AG09319 (cell line): ENCODE data around the gene SLC52A3.
"Not testable (repeated sequence)": the region's sequence is repeated elsewhere in the genome, so short reads cannot be mapped to it uniquely, and the experiment has no call there.

Source experiments
- DNase-seq: peaks from one replicate; pipeline ENCODE4 v3.0.0-alpha.2; 2010; ENCODE audit warnings: low read depth; ENCODE audit errors: extremely low read depth
- TF ChIP-seq, protein P1 (sequence below): IDR thresholded peaks from 2 replicates; pipeline ENCODE4 v1.5.1; 2011; ENCODE audit warnings: low read depth, mild to moderate bottlenecking, inconsistent platforms, low read length, moderate library complexity

SLC52A3 gene

DNA sequence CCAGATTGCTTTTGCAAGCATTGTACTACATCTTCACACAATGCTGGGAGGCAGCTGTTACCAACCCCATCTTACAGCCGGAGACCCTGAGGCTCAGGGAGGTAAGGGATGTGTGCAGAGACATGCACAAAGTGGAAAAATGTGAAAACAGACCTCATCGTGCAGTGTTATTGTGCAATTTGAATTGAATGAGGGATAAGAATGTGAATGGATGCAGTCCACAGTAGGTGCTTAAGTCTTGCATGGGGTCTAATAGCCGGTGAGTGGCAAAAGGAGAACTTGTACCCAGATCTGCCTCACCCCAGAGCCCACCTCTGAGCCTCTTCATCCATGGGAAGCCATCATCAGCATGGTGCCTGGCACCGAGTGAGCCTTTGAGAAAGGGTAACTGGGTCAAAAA is 42.1 kb downstream of the SLC52A3 start:
- DNase-seq: no peak
- TF ChIP-seq, protein P1, sequence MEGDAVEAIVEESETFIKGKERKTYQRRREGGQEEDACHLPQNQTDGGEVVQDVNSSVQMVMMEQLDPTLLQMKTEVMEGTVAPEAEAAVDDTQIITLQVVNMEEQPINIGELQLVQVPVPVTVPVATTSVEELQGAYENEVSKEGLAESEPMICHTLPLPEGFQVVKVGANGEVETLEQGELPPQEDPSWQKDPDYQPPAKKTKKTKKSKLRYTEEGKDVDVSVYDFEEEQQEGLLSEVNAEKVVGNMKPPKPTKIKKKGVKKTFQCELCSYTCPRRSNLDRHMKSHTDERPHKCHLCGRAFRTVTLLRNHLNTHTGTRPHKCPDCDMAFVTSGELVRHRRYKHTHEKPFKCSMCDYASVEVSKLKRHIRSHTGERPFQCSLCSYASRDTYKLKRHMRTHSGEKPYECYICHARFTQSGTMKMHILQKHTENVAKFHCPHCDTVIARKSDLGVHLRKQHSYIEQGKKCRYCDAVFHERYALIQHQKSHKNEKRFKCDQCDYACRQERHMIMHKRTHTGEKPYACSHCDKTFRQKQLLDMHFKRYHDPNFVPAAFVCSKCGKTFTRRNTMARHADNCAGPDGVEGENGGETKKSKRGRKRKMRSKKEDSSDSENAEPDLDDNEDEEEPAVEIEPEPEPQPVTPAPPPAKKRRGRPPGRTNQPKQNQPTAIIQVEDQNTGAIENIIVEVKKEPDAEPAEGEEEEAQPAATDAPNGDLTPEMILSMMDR: no peak

DNA sequence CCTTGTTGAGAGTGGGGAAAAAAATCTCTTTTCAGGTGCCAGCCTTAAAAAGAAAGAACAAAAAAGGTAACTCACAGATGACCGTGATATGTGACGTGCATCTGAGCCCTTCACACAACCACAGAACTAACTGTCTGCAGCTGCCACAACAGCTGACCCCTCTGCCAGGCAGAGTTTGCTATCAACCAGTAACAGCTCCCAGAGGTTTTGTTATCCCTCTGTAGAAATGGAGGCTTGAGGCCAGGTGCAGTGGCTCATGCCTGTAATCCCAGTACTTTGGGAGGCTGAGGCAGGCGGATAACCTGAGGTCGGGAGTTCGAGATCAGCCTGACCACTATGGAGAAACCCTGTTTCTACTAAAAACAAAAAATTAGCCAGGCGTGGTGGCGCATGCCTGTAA is 42.8 kb downstream of the SLC52A3 start:
- TF ChIP-seq, protein P1: no peak
- DNase-seq: no peak

DNA sequence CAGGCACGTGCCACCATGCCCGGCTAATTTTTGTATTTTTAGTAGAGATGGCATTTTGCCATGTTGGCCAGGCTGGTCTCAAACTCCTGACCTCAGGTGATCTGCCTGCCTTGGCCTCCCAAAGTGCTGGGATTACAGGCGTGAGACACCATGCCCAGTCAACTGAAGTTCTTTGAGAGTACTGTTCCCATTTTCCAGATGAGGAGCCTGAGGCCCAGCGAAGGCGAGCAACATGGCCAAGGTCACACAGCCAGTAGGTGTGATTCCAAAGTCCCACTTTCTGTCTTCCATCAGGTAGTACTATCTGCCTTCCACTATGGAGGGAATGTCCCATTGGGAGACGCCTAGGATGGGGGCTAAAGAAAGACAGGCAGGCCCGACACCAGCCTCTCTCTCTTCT is 43.5 kb downstream of the SLC52A3 start:
- not testable (repeated sequence) for DNase-seq

DNA sequence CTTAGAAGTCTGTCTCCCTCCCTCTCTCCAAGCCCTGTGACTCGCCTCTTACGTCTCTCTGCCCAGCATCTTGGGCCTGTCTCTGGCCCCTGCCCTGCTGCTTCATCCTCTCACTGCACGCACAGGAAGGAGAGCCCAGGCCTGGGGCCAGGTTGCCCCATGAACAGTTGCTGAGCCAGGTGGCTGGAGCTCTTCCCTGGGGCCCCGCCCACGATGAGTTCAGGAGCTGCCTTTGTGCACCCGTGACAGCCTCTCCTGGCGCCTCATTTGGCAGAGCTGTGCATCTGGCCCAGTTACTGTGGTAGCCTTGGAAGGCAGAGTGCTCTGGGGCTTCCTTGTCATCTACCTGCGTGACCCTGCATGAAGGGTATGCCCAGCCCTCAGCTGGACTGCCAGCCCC is 44.5 kb downstream of the SLC52A3 start:
- TF ChIP-seq, protein P1: no peak

DNA sequence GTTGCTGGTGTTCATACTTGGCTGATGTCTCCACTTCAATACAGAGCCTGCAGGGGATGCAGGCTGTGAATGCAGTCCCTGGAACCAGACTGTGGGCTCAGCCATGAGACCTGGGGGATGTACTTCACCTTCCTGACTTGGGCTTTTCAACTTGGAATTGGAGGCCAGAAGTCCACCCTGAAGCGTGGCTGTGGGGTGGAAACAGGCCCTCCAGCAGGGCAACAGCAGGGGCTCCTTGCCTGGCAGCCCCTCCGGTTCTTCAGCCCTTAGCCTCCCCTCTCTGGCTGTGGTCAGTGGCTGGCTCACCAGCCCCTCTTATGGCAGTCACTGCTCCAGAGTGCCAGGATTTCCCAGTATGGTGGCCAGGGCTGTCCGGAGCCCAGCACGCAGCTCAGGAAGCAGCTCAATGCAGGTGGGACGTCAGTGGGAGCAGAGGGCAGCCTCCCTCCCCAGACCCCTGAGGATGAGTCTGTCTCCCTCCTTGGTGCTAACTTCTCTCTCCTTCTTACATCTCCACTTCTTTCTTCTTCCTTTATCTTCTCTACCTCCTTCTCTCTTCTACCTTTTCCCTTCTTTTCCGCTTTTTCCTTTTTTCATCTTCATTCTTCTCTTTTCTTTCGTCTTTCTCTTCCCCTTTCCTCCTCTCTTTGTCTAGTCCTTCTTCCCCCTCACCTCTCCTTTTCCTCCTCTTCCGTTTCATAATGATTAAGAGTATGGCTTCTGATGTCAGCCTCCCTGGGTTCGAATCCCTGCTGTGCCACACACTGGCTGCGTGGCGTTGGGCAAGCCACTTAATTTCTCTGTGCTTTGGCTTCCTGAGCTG is 45.3 kb downstream of the SLC52A3 start:
- DNase-seq: no peak
- TF ChIP-seq, protein P1: no peak

More for the DNA sequence above, 44.5 kb downstream of the SLC52A3 start:
- DNase-seq: no peak

DNA sequence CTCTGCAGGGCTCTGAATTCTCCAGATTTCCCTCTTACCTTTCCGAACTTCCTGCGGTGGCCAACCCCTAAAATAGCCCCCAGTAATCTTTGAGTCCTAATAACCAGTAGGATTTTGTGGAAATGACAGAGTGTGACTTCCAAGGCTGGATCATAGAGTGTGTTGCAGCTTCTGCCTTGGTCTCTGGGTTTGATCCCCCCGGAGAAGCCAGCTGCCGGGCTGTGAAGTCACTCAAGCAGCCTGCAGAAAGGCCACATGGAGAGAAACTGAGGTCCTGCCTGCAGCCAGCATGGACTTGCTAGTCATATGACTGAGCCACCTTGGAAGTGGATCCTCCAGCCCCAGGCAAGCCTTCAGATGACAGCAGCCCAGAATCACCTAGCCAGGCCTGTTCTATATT is 46.4 kb downstream of the SLC52A3 start:
- TF ChIP-seq, protein P1: no peak
- no peak for DNase-seq

DNA sequence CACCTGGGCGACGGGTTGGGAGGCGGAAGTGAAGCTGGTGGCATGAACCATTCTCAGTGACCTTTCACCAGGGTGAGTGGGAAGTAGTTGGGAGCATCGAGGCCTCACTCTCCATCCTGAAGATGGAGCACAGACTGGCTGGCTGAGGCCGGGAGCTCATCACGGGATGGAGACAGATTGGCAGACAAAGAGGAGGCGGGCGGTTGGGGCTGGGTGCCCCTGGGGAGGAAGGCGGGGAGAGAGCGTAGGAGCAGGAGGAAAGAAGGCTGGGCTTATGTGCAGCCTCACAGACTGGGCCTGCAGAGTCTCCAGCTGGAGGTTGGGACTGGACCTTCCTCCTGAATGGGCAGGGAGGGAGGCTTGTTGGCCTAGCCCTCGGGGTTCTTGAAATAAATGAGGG is 48.5 kb downstream of the SLC52A3 start:
- TF ChIP-seq, protein P1: no peak
- no peak for DNase-seq

DNA sequence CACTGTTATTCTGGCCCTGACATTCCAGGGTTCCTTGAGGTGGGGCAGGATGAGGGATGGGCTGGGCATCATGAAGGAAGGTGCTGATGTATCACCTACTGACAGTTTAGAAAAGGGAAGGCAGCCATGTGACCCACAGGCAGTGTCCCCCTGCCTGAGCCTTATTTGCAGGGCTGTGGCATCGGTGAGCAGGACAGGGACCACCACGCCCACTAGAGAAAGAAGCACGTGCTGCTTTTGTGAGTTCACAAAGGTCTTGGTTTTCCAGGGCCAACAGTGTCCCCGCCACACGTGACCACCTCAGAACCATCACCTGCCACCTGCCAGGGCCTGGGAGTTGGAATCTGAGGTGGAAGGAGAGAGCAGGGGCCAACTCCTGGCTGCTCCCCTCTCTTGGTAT is 49.2 kb downstream of the SLC52A3 start:
- TF ChIP-seq, protein P1: no peak

More for the DNA sequence above, 49.2 kb downstream of the SLC52A3 start:
- no peak for DNase-seq
